Esophagus muscularis mucosa (tissue), 4 donors: Measurements from ENCODE around the gene CNNM2.

ENCODE experiments used
- EP300 ChIP-seq: sonication (generic); formaldehyde crosslinking; IDR thresholded peaks from one replicate; pipeline ENCODE4 v1.6.1; 2017; ENCODE audit warnings: antibody characterized with exemption
- POLR2A ChIP-seq: fragments of 450-650 bp; IDR thresholded peaks from one replicate; pipeline ENCODE4 v1.6.1; 2017; ENCODE audit warnings: antibody characterized with exemption, moderate library complexity, mild to moderate bottlenecking, low read depth
- POLR2AphosphoS5 ChIP-seq, 2 donors: sonication (generic); formaldehyde crosslinking; IDR thresholded peaks; one replicate each; pipeline ENCODE4 v1.6.1; 2017; ENCODE audit warnings: antibody characterized with exemption in 2 of 2
- TF ChIP-seq, protein P1 (sequence below), 3 experiments: fragments of 200-600 bp in 2 of 3; fragments of 450-650 bp in 1 of 3; sonication (generic) in 2 of 3; IDR thresholded peaks; one replicate each; pipeline ENCODE4 v1.5.1; 2017 to 2019; ENCODE audit warnings: antibody characterized with exemption in 3 of 3, mild to moderate bottlenecking in 2 of 3, moderate library complexity in 1 of 3

GRCh38 chr10:103102195-103102594 lies 184.1 kb downstream of the CNNM2 start:
- no peak for TF ChIP-seq EP300
- TF ChIP-seq, protein P1, sequence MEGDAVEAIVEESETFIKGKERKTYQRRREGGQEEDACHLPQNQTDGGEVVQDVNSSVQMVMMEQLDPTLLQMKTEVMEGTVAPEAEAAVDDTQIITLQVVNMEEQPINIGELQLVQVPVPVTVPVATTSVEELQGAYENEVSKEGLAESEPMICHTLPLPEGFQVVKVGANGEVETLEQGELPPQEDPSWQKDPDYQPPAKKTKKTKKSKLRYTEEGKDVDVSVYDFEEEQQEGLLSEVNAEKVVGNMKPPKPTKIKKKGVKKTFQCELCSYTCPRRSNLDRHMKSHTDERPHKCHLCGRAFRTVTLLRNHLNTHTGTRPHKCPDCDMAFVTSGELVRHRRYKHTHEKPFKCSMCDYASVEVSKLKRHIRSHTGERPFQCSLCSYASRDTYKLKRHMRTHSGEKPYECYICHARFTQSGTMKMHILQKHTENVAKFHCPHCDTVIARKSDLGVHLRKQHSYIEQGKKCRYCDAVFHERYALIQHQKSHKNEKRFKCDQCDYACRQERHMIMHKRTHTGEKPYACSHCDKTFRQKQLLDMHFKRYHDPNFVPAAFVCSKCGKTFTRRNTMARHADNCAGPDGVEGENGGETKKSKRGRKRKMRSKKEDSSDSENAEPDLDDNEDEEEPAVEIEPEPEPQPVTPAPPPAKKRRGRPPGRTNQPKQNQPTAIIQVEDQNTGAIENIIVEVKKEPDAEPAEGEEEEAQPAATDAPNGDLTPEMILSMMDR (IDR thresholded peaks at IDR 0.05), result no peak
- no peak for TF ChIP-seq POLR2A
- TF ChIP-seq POLR2AphosphoS5 (IDR thresholded peaks at IDR 0.05), result no peak
